Stimulated activated naive CD8-positive, alpha-beta T cell treated with anti-CD3 and anti-CD28 coated beads, Interleukin-15, amount 100 ng/mL, for 72 hours (primary cell): ENCODE results near the gene GRM2.

Source experiments
- ATAC-seq: fragments of 150-1000 bp; cut with Tn5 transposase; 2 replicates; pipeline ENCODE4 v1.10.0; 2021; ENCODE audit warnings: mild to moderate bottlenecking, moderate library complexity
- DNase-seq, 2 donors: peaks; one replicate each; pipeline ENCODE4 v3.0.0; 2021 to 2022
- H3K27ac Mint-ChIP-seq, 2 donors: one replicate each; pipeline ENCODE4 v1.8.0; 2022; ENCODE audit warnings: mild to moderate bottlenecking in 2 of 2, mixed read lengths in 2 of 2, moderate library complexity in 2 of 2
- H3K27me3 Mint-ChIP-seq: one replicate; pipeline ENCODE4 v1.8.0; 2022; ENCODE audit warnings: mixed read lengths
- H3K4me1 Mint-ChIP-seq: one replicate; pipeline ENCODE4 v1.8.0; 2022; ENCODE audit warnings: mild to moderate bottlenecking, mixed read lengths
- H3K4me3 Mint-ChIP-seq, 2 donors: one replicate each; pipeline ENCODE4 v1.8.0; 2022; ENCODE audit warnings: mild to moderate bottlenecking in 2 of 2, mixed read lengths in 2 of 2, moderate library complexity in 1 of 2
- H3K9me3 Mint-ChIP-seq, 2 donors: one replicate each; pipeline ENCODE4 v1.8.0; 2022; ENCODE audit warnings: mixed read lengths in 2 of 2

The GRM2 gene

GRCh38 chr3:51709004-51709420 is 2.1 kb downstream of the GRM2 start:
- H3K27me3 Mint-ChIP-seq: peaks cover 12% of the 10 kb centered on the region
- peaks cover 52% of the 10 kb centered on the region for H3K4me1 Mint-ChIP-seq
- no peak for ATAC-seq

GRCh38 chr3:51709675-51710074 is 2.8 kb downstream of the GRM2 start:
- DNase-seq: no peak
- Mint-ChIP-seq H3K27me3 (peaks cover 12% of the 10 kb centered on the region), H3K4me1 (peaks cover 52% of the 10 kb centered on the region), H3K4me3 (peak overlapping the region in 1 of 2 donors; percentile 49), H3K27ac (peak overlapping the region; percentile 88 to 98), H3K9me3 (no peaks in the 10 kb centered on the region)
- ATAC-seq: peak; percentile 43

More at GRCh38 chr3:51709004-51709420, 2.1 kb downstream of the GRM2 start:
- no peak for DNase-seq
- Mint-ChIP-seq H3K27ac (no peak overlapping the region), H3K9me3 (no peaks in the 10 kb centered on the region), H3K4me3 (no peak overlapping the region)

- ATAC-seq (peak; percentile 34), DNase-seq (no peak)
- H3K9me3 Mint-ChIP-seq: no peaks in the 10 kb centered on the region
- no peak overlapping the region for H3K27ac Mint-ChIP-seq
- no peak overlapping the region for H3K4me3 Mint-ChIP-seq
- peaks cover 12% of the 10 kb centered on the region for H3K27me3 Mint-ChIP-seq
- peaks cover 49% of the 10 kb centered on the region for H3K4me1 Mint-ChIP-seq
Observed at GRCh38 chr3:51710631-51711351, 3.9 kb downstream of the GRM2 start.

GRCh38 chr3:51711352-51712037 is 4.6 kb downstream of the GRM2 start:
- Mint-ChIP-seq H3K4me3 (no peak overlapping the region), H3K4me1 (peaks cover 42% of the 10 kb centered on the region), H3K27ac (peak overlapping the region in 1 of 2 donors; percentile 0), H3K9me3 (no peaks in the 10 kb centered on the region), H3K27me3 (peaks cover 12% of the 10 kb centered on the region)
- DNase-seq (no peak), ATAC-seq (no peak)

GRCh38 chr3:51712038-51712420 is 5.2 kb downstream of the GRM2 start:
- DNase-seq (no peak), ATAC-seq (no peak)
- no peak overlapping the region for H3K27ac Mint-ChIP-seq
- no peak overlapping the region for H3K4me3 Mint-ChIP-seq
- H3K27me3 Mint-ChIP-seq: peaks cover 11% of the 10 kb centered on the region
- H3K9me3 Mint-ChIP-seq: no peaks in the 10 kb centered on the region
- peaks cover 37% of the 10 kb centered on the region for H3K4me1 Mint-ChIP-seq

- Mint-ChIP-seq H3K27me3 (peaks cover 6% of the 10 kb centered on the region), H3K4me1 (peaks cover 32% of the 10 kb centered on the region), H3K27ac (no peak overlapping the region), H3K9me3 (no peaks in the 10 kb centered on the region), H3K4me3 (no peak overlapping the region)
- DNase-seq (no peak), ATAC-seq (no peak)
Observed at GRCh38 chr3:51712511-51712931, 5.7 kb downstream of the GRM2 start.

- Mint-ChIP-seq H3K27ac (no peak overlapping the region), H3K9me3 (no peaks in the 10 kb centered on the region), H3K27me3 (peaks cover 2% of the 10 kb centered on the region), H3K4me3 (no peak overlapping the region), H3K4me1 (peaks cover 27% of the 10 kb centered on the region)
- ATAC-seq (no peak), DNase-seq (no peak)
Observed at GRCh38 chr3:51712963-51713362, 6.1 kb downstream of the GRM2 start.

GRCh38 chr3:51715231-51715976 is 8.5 kb downstream of the GRM2 start:
- Mint-ChIP-seq H3K27me3 (no peaks in the 10 kb centered on the region), H3K27ac (no peak overlapping the region), H3K4me3 (no peak overlapping the region), H3K4me1 (peaks cover 36% of the 10 kb centered on the region), H3K9me3 (no peaks in the 10 kb centered on the region)
- ATAC-seq (no peak), DNase-seq (peak in 1 of 2 donors; percentile 7)

GRCh38 chr3:51715977-51716294 is 9.1 kb downstream of the GRM2 start:
- ATAC-seq: no peak
- no peak for DNase-seq
- no peak overlapping the region for H3K4me3 Mint-ChIP-seq
- no peak overlapping the region for H3K27ac Mint-ChIP-seq
- H3K27me3 Mint-ChIP-seq: no peaks in the 10 kb centered on the region
- no peaks in the 10 kb centered on the region for H3K9me3 Mint-ChIP-seq
- peaks cover 37% of the 10 kb centered on the region for H3K4me1 Mint-ChIP-seq

- no peak overlapping the region for H3K27ac Mint-ChIP-seq
- no peaks in the 10 kb centered on the region for H3K27me3 Mint-ChIP-seq
- peaks cover 38% of the 10 kb centered on the region for H3K4me1 Mint-ChIP-seq
- H3K9me3 Mint-ChIP-seq: no peaks in the 10 kb centered on the region
- H3K4me3 Mint-ChIP-seq: no peak overlapping the region
- DNase-seq (no peak), ATAC-seq (no peak)
Observed at GRCh38 chr3:51716805-51717204, 9.9 kb downstream of the GRM2 start.

GRCh38 chr3:51717446-51717845 is 10.6 kb downstream of the GRM2 start:
- Mint-ChIP-seq H3K27ac (no peak overlapping the region), H3K27me3 (no peaks in the 10 kb centered on the region), H3K9me3 (no peaks in the 10 kb centered on the region), H3K4me1 (peaks cover 44% of the 10 kb centered on the region), H3K4me3 (no peak overlapping the region)
- no peak for DNase-seq
- ATAC-seq: no peak

- no peak overlapping the region for H3K4me3 Mint-ChIP-seq
- peak in 1 of 2 donors; percentile 8 for DNase-seq
- ATAC-seq: no peak
- no peaks in the 10 kb centered on the region for H3K27me3 Mint-ChIP-seq
- H3K27ac Mint-ChIP-seq: no peak overlapping the region
- H3K4me1 Mint-ChIP-seq: peaks cover 46% of the 10 kb centered on the region
- no peaks in the 10 kb centered on the region for H3K9me3 Mint-ChIP-seq
Observed at GRCh38 chr3:51717947-51718346, 11.1 kb downstream of the GRM2 start.

GRCh38 chr3:51718547-51719409 is 11.9 kb downstream of the GRM2 start:
- Mint-ChIP-seq H3K9me3 (no peaks in the 10 kb centered on the region), H3K27me3 (no peaks in the 10 kb centered on the region), H3K4me1 (peaks cover 46% of the 10 kb centered on the region), H3K4me3 (peak overlapping the region in 1 of 2 donors; percentile 28), H3K27ac (no peak overlapping the region)
- peak; percentile 77 to 83 for DNase-seq
- peak; percentile 95 for ATAC-seq

- no peaks in the 10 kb centered on the region for H3K9me3 Mint-ChIP-seq
- peaks cover 41% of the 10 kb centered on the region for H3K4me1 Mint-ChIP-seq
- DNase-seq: no peak
- H3K27me3 Mint-ChIP-seq: no peaks in the 10 kb centered on the region
- ATAC-seq: no peak
- no peak overlapping the region for H3K27ac Mint-ChIP-seq
- H3K4me3 Mint-ChIP-seq: peak overlapping the region in 1 of 2 donors; percentile 28
Observed at GRCh38 chr3:51719410-51720025, 12.7 kb downstream of the GRM2 start.
